SK-N-SH treated with all-trans-retinoic acid at 6 μM for 48 hours (cell line): ENCODE data around the gene SPOUT1.

Experiments used
- ATAC-seq: fragments of 200-7000 bp; cut with Tn5 transposase; 3 replicates; pipeline ENCODE4 v1.9.1; 2020; ENCODE audit warnings: mild to moderate bottlenecking, moderate library complexity
- ARNTL ChIP-seq: fragments of 450-650 bp; formaldehyde crosslinking; IDR thresholded peaks from 2 replicates; pipeline ENCODE4 v1.5.0; 2020; ENCODE audit warnings: low read depth, mild to moderate bottlenecking, moderate library complexity, borderline replicate concordance
- BACH2 ChIP-seq: fragments of 250-450 bp; sonication (Bioruptor Pico); IDR thresholded peaks from 2 replicates; pipeline ENCODE4 v1.9.0; 2021; ENCODE audit warnings: mild to moderate bottlenecking, borderline replicate concordance
- CREB5 ChIP-seq: fragments of 250-450 bp; sonication (Bioruptor Pico); IDR thresholded peaks from 2 replicates; pipeline ENCODE4 v1.5.1; 2020; ENCODE audit warnings: low read depth, mild to moderate bottlenecking, moderate library complexity
- CSDC2 ChIP-seq: fragments of 250-450 bp; sonication (Bioruptor Pico); IDR thresholded peaks from 2 replicates; pipeline ENCODE4 v1.5.0; 2020; ENCODE audit warnings: mild to moderate bottlenecking, moderate library complexity
- CSRNP3 ChIP-seq: fragments of 250-450 bp; sonication (Bioruptor Pico); IDR thresholded peaks from 2 replicates; pipeline ENCODE4 v1.5.1; 2021; ENCODE audit warnings: mild to moderate bottlenecking, moderate library complexity
- ESRRG ChIP-seq: fragments of 250-450 bp; sonication (Bioruptor Pico); IDR thresholded peaks from 2 replicates; pipeline ENCODE4 v1.6.1; 2021; ENCODE audit warnings: mild to moderate bottlenecking
- GLIS3 ChIP-seq: fragments of 250-450 bp; sonication (Bioruptor Pico); IDR thresholded peaks from 2 replicates; pipeline ENCODE4 v1.5.0; 2020; ENCODE audit warnings: mild to moderate bottlenecking, moderate library complexity
- ISL1 ChIP-seq: fragments of 250-450 bp; sonication (Bioruptor Pico); IDR thresholded peaks from 2 replicates; pipeline ENCODE4 v2.1.2; 2022; ENCODE audit warnings: mild to moderate bottlenecking, moderate library complexity
- OSR1 ChIP-seq: fragments of 250-450 bp; sonication (Bioruptor Pico); IDR thresholded peaks from 2 replicates; pipeline ENCODE4 v1.8.0; 2022; ENCODE audit warnings: moderate library complexity, mild to moderate bottlenecking, inconsistent platforms
- PATZ1 ChIP-seq: fragments of 250-450 bp; sonication (Bioruptor Pico); IDR thresholded peaks from 2 replicates; pipeline ENCODE4 v1.8.0; 2020; ENCODE audit warnings: mild to moderate bottlenecking, moderate library complexity, borderline replicate concordance
- POU6F1 ChIP-seq: fragments of 250-450 bp; sonication (Bioruptor Pico); IDR thresholded peaks from 2 replicates; pipeline ENCODE4 v1.8.0; 2021; ENCODE audit warnings: low read depth, mild to moderate bottlenecking, moderate library complexity, borderline replicate concordance
- PPARA ChIP-seq: fragments of 250-450 bp; sonication (Bioruptor Pico); IDR thresholded peaks from 2 replicates; pipeline ENCODE4 v1.5.0; 2020; ENCODE audit warnings: mild to moderate bottlenecking, borderline replicate concordance
- RARB ChIP-seq: fragments of 250-450 bp; sonication (Bioruptor Pico); IDR thresholded peaks from 2 replicates; pipeline ENCODE4 v1.8.0; 2021; ENCODE audit warnings: mild to moderate bottlenecking, moderate library complexity
- SNAI2 ChIP-seq: fragments of 250-450 bp; sonication (Bioruptor Pico); IDR thresholded peaks from 2 replicates; pipeline ENCODE4 v1.5.0; 2020; ENCODE audit warnings: mild to moderate bottlenecking, moderate library complexity
- TCF4 ChIP-seq: fragments of 250-450 bp; sonication (Bioruptor Pico); IDR thresholded peaks from 2 replicates; pipeline ENCODE4 v1.8.0; 2021; ENCODE audit warnings: mild to moderate bottlenecking, moderate library complexity, borderline replicate concordance
- TOX ChIP-seq: fragments of 250-450 bp; sonication (Bioruptor Pico); IDR thresholded peaks from 2 replicates; pipeline ENCODE4 v1.8.0; 2021; ENCODE audit warnings: mild to moderate bottlenecking, moderate library complexity, borderline replicate concordance
- TSHZ2 ChIP-seq: fragments of 250-450 bp; sonication (Bioruptor Pico); IDR thresholded peaks from 2 replicates; pipeline ENCODE4 v1.5.0; 2020; ENCODE audit warnings: mild to moderate bottlenecking, moderate library complexity
- ZFP3 ChIP-seq: fragments of 250-450 bp; sonication (Bioruptor Pico); IDR thresholded peaks from 2 replicates; pipeline ENCODE4 v1.5.0; 2020; ENCODE audit warnings: mild to moderate bottlenecking, moderate library complexity
- ZFP30 ChIP-seq: fragments of 450-650 bp; formaldehyde crosslinking; IDR thresholded peaks from 2 replicates; pipeline ENCODE4 v1.5.0; 2022; ENCODE audit warnings: mild to moderate bottlenecking, moderate library complexity
- ZNF70 ChIP-seq: fragments of 450-650 bp; formaldehyde crosslinking; IDR thresholded peaks from 2 replicates; pipeline ENCODE4 v1.5.0; 2020; ENCODE audit warnings: mild to moderate bottlenecking, moderate library complexity
- ZNF8 ChIP-seq: fragments of 450-650 bp; formaldehyde crosslinking; IDR thresholded peaks from 2 replicates; pipeline ENCODE4 v1.5.0; 2020; ENCODE audit warnings: mild to moderate bottlenecking, moderate library complexity

SPOUT1 gene

GRCh38 chr9:128824911-128825310, 4.7 kb downstream of the SPOUT1 start:
- ATAC-seq: no peak

GRCh38 chr9:128823903-128824406, 5.6 kb downstream of the SPOUT1 start:
- no peak for TF ChIP-seq ESRRG
- no peak for TF ChIP-seq TCF4 (CRISPR knock-in tag)
- no peak for TF ChIP-seq CSRNP3
- TF ChIP-seq ZFP30: no peak
- TF ChIP-seq TSHZ2: no peak
- no peak for TF ChIP-seq BACH2 (CRISPR knock-in tag)
- no peak for TF ChIP-seq PATZ1 (CRISPR knock-in tag)
- TF ChIP-seq RARB (CRISPR knock-in tag): no peak
- TF ChIP-seq GLIS3 (CRISPR knock-in tag): no peak
- no peak for TF ChIP-seq POU6F1 (CRISPR knock-in tag)
- TF ChIP-seq SNAI2 (CRISPR knock-in tag): no peak
- no peak for TF ChIP-seq OSR1 (CRISPR knock-in tag)
- TF ChIP-seq PPARA (CRISPR knock-in tag): no peak
- TF ChIP-seq CSDC2 (CRISPR knock-in tag): no peak
- TF ChIP-seq ZNF8: no peak
- TF ChIP-seq ISL1: no peak
- TF ChIP-seq ARNTL: no peak
- TF ChIP-seq CREB5 (CRISPR knock-in tag): no peak
- ATAC-seq: no peak

More at GRCh38 chr9:128824911-128825310, 4.7 kb downstream of the SPOUT1 start:
- TF ChIP-seq ZFP3 (no peak), TOX (no peak), ARNTL (no peak)

GRCh38 chr9:128823362-128823902, 6.2 kb downstream of the SPOUT1 start:
- TF ChIP-seq ZFP3: no peak
- no peak for TF ChIP-seq OSR1 (CRISPR knock-in tag)
- no peak for TF ChIP-seq PATZ1 (CRISPR knock-in tag)
- TF ChIP-seq TCF4 (CRISPR knock-in tag): no peak
- no peak for TF ChIP-seq ZNF70 (CRISPR knock-in tag)
- no peak for TF ChIP-seq SNAI2 (CRISPR knock-in tag)
- ATAC-seq: no peak
